ENCODE results near the gene PUS1. TPM values are rescaled to one million over a fixed set of nuclear protein-coding genes. Genes with fewer than 3 reads are reported as not detected.

PUS1 gene
- total and polyA plus RNA-seq, 8 donors: 7.6 to 35.4 (median 14.7) TPM

- Histone ChIP-seq H3K36me3 (peaks cover 2 to 79% (median 28%) of the 10 kb centered on the region in 3 donors), H3K27ac (no peak overlapping the region), H3K4me3 (no peak overlapping the region), H3K9me3 (no peaks in the 10 kb centered on the region), H3K27me3 (no peaks in the 10 kb centered on the region), H3K4me1 (no peaks in the 10 kb centered on the region)
- intact Hi-C loops (cut with DNase I): no loop called here
- no peak for ATAC-seq
- no peak for DNase-seq
- FAIRE-seq: no peak
- WGBS, 2 donors: 87 to 89% methylated on average over 9 of the region's 9 CpGs
- TF ChIP-seq, protein P1, sequence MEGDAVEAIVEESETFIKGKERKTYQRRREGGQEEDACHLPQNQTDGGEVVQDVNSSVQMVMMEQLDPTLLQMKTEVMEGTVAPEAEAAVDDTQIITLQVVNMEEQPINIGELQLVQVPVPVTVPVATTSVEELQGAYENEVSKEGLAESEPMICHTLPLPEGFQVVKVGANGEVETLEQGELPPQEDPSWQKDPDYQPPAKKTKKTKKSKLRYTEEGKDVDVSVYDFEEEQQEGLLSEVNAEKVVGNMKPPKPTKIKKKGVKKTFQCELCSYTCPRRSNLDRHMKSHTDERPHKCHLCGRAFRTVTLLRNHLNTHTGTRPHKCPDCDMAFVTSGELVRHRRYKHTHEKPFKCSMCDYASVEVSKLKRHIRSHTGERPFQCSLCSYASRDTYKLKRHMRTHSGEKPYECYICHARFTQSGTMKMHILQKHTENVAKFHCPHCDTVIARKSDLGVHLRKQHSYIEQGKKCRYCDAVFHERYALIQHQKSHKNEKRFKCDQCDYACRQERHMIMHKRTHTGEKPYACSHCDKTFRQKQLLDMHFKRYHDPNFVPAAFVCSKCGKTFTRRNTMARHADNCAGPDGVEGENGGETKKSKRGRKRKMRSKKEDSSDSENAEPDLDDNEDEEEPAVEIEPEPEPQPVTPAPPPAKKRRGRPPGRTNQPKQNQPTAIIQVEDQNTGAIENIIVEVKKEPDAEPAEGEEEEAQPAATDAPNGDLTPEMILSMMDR (IDR thresholded peaks at IDR 0.05): no peak
Measured at GRCh38 chr12:131990980-131991305, 61.9 kb downstream of the PUS1 start.

DNA sequence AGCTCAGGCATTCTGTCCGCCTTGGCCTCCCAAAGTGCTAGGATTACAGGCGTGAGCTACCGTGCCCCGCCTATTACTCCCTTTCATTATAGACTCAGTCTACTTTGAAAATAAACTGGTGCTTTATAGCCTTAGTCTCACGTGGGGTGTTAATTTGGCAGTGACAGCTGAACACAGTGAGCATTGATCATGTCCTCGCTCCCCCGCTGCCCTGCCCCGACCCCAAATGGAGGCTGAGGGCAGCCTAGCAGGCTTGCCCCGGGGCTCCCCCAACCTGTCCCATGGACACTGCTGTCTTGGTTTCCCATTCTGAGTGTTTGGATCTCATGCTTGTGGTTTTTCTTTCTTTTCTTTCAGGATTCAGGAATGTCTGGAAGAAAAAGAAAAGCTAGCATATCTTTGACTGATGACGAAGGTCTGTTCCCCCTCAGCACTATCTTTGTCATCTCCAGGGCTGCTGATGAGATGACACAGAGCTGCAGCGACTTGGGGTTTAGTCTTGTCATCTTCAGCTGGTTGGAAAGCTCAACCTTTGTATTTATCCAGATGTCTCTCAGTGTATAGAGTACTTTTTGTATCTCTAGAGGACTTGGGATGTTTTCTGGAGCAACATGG lies 62.8 kb downstream of the PUS1 start:
- TF ChIP-seq, protein P1 (IDR thresholded peaks at IDR 0.05): no peak
- intact Hi-C loops (cut with DNase I): no loop called here
- no peak overlapping the region for H3K4me3 ChIP-seq
- no peaks in the 10 kb centered on the region for H3K9me3 ChIP-seq
- H3K4me1 ChIP-seq: no peaks in the 10 kb centered on the region
- H3K27ac ChIP-seq: no peak overlapping the region
- no peak for ATAC-seq
- WGBS, 2 donors: 91% methylated on average over 11 of the region's 11 CpGs
- DNase-seq: no peak
- peaks cover 2 to 70% (median 24%) of the 10 kb centered on the region in 3 donors for H3K36me3 ChIP-seq
- no peaks in the 10 kb centered on the region for H3K27me3 ChIP-seq
- FAIRE-seq: no peak

DNA sequence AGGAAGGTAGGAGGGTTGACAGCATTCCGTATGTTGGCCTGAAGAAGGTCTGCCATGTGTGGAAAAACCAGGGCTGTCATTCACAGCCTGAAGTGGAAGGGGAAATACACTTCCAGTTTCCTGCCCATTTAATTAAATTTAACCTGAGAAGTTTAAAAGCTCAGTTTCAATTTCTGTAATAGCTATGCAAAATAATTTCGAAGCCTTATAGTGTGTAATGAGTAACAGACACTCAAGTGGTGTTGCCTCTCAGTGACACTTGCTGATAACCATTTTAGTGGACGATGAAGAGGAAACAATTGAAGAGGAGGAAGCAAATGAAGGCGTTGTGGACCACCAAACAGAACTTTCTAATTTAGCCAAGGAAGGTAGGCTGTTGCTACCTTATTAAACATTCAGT lies 65.5 kb downstream of the PUS1 start:
- no peaks in the 10 kb centered on the region for H3K9me3 ChIP-seq
- no peak overlapping the region for H3K27ac ChIP-seq
- TF ChIP-seq, protein P1 (IDR thresholded peaks at IDR 0.05): no peak
- DNase-seq (no peak), FAIRE-seq (no peak), ATAC-seq (no peak)
- H3K4me3 ChIP-seq: no peak overlapping the region
- intact Hi-C loops (cut with DNase I): no loop called here
- WGBS, 2 donors: 88 to 95% methylated on average over 4 of the region's 4 CpGs
- no peaks in the 10 kb centered on the region for H3K27me3 ChIP-seq
- H3K4me1 ChIP-seq: no peaks in the 10 kb centered on the region
- H3K36me3 ChIP-seq: peaks cover 2 to 50% (median 16%) of the 10 kb centered on the region in 3 donors

Other genes with a start within 250 kb of the PUS1 start
- 10 to 100 TPM; 12.9 to 25.0 (median 18.1) TPM for gene SFSWAP, start 218.2 kb upstream of the PUS1 start, total RNA-seq
- gene SFSWAP, start 218.2 kb upstream of the PUS1 start, polyA plus RNA-seq: 10 to 100 TPM; 41.2 to 50.7 TPM
- 1 to 10 TPM in 5 of 6 donors, under 1 TPM in 1; 0.58 to 2.9 (median 2.0) TPM for gene MMP17, start 100.9 kb upstream of the PUS1 start, total RNA-seq
- 10 to 100 TPM; 15.0 to 21.5 TPM for gene MMP17, start 100.9 kb upstream of the PUS1 start, polyA plus RNA-seq
- 10 to 100 TPM; 23.3 to 71.7 (median 43.1) TPM for gene ULK1, start 34.7 kb upstream of the PUS1 start, total RNA-seq
- gene ULK1, start 34.7 kb upstream of the PUS1 start, polyA plus RNA-seq: 100 to 1,000 TPM in 1 of 2 donors, 10 to 100 TPM in 1; 74.4 to 106 TPM
- 10 to 100 TPM; 16.1 to 24.3 (median 16.7) TPM for gene EP400, start 20.7 kb downstream of the PUS1 start, total RNA-seq
- gene EP400, start 20.7 kb downstream of the PUS1 start, polyA plus RNA-seq: 10 to 100 TPM; 15.9 to 22.8 TPM
- 10 to 100 TPM in 4 of 6 donors, 1 to 10 TPM in 2; 7.8 to 15.6 (median 12.4) TPM for gene DDX51, start 215.0 kb downstream of the PUS1 start, total RNA-seq
- 10 to 100 TPM; 32.9 to 46.7 TPM for gene DDX51, start 215.0 kb downstream of the PUS1 start, polyA plus RNA-seq
- gene NOC4L, start 215.2 kb downstream of the PUS1 start, total RNA-seq: 10 to 100 TPM in 1 of 6 donors, 1 to 10 TPM in 5; 6.8 to 10.9 (median 8.1) TPM
- gene NOC4L, start 215.2 kb downstream of the PUS1 start, polyA plus RNA-seq: 10 to 100 TPM; 32.8 to 45.8 TPM